Measurements from ENCODE around the gene GLRX3.

Gene GLRX3

GRCh38 chr10:130224228-130224627 lies 88.0 kb downstream of the GLRX3 start:
- DNase-seq (ENCODE audit: extremely low read depth, low read depth), result no peak
- no peak overlapping the region for H3K4me3 ChIP-seq (replicated peaks; ENCODE audit: low read depth, low read length)
- TF ChIP-seq, protein P1, sequence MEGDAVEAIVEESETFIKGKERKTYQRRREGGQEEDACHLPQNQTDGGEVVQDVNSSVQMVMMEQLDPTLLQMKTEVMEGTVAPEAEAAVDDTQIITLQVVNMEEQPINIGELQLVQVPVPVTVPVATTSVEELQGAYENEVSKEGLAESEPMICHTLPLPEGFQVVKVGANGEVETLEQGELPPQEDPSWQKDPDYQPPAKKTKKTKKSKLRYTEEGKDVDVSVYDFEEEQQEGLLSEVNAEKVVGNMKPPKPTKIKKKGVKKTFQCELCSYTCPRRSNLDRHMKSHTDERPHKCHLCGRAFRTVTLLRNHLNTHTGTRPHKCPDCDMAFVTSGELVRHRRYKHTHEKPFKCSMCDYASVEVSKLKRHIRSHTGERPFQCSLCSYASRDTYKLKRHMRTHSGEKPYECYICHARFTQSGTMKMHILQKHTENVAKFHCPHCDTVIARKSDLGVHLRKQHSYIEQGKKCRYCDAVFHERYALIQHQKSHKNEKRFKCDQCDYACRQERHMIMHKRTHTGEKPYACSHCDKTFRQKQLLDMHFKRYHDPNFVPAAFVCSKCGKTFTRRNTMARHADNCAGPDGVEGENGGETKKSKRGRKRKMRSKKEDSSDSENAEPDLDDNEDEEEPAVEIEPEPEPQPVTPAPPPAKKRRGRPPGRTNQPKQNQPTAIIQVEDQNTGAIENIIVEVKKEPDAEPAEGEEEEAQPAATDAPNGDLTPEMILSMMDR (IDR thresholded peaks at IDR 0.05; ENCODE audit: low read depth, low read length, missing control alignments), result no peak

- TF ChIP-seq, protein P1 (IDR thresholded peaks at IDR 0.05; ENCODE audit: low read depth, low read length, missing control alignments), result no peak
- DNase-seq (ENCODE audit: extremely low read depth, low read depth), result no peak
- H3K4me3 ChIP-seq (replicated peaks; ENCODE audit: low read depth, low read length), result no peak overlapping the region
Observed at GRCh38 chr10:130226012-130226411, 89.8 kb downstream of the GLRX3 start.

GRCh38 chr10:130227883-130228282 lies 91.7 kb downstream of the GLRX3 start:
- no peak overlapping the region for H3K4me3 ChIP-seq (replicated peaks; ENCODE audit: low read depth, low read length)
- TF ChIP-seq, protein P1 (IDR thresholded peaks at IDR 0.05; ENCODE audit: low read depth, low read length, missing control alignments), result no peak
- DNase-seq (ENCODE audit: extremely low read depth, low read depth), result no peak

Measured in HFF-Myc (cell line).